ENCODE measurements around the gene NAA10.

GRCh38 chrX:153983321-153983801 is 48.5 kb upstream of the NAA10 start:
- TF ChIP-seq ZNF329 (CRISPR knock-in tag; IDR thresholded peaks at IDR 0.05; ENCODE audit: low read depth) (no peak), PRMT3 (CRISPR knock-in tag; IDR thresholded peaks at IDR 0.05; ENCODE audit: borderline replicate concordance, low read depth) (no peak), ZNF512 (CRISPR knock-in tag; IDR thresholded peaks at IDR 0.05) (no peak), ZNF224 (CRISPR knock-in tag; IDR thresholded peaks at IDR 0.05) (no peak), FOXA1 (IDR thresholded peaks at IDR 0.05) (no peak), FOXA1 (CRISPR knock-in tag; IDR thresholded peaks at IDR 0.05) (no peak), ZNF24 (IDR thresholded peaks at IDR 0.05) (no peak), ZFP36L2 (CRISPR knock-in tag; IDR thresholded peaks at IDR 0.05) (no peak), CEBPZ (IDR thresholded peaks at IDR 0.05; ENCODE audit: low read length) (no peak), ESRRA (CRISPR knock-in tag; IDR thresholded peaks at IDR 0.05; ENCODE audit: low read depth) (no peak), IRF9 (CRISPR knock-in tag; IDR thresholded peaks at IDR 0.05; ENCODE audit: borderline replicate concordance) (no peak), THYN1 (CRISPR knock-in tag; IDR thresholded peaks at IDR 0.05; ENCODE audit: borderline replicate concordance, low read depth) (no peak), ISL2 (CRISPR knock-in tag; IDR thresholded peaks at IDR 0.05) (no peak)
